Measurements from ENCODE around the gene ODF4.
"Not testable (repeated sequence)": the region's sequence is repeated elsewhere in the genome, so short reads cannot be mapped to it uniquely, and the experiment has no call there.

Gene ODF4

GRCh38 chr17:8376271-8377067 is 36.8 kb downstream of the ODF4 start, which contains the start of gene KRABD2:
KRABD2 (minus strand) TSS chr17:8376704.
- no peak for FAIRE-seq
- peak; percentile 93 for DNase-seq (ENCODE audit: insufficient read length, low spot score)
- TF ChIP-seq CTCF (IDR thresholded peaks at IDR 0.05; ENCODE audit: insufficient read depth, missing control alignments) = peak; percentile 17

GRCh38 chr17:8377422-8377821 is 37.8 kb downstream of the ODF4 start:
- DNase-seq (ENCODE audit: insufficient read length, low spot score) (no peak), FAIRE-seq (no peak)
- TF ChIP-seq CTCF (IDR thresholded peaks at IDR 0.05; ENCODE audit: insufficient read depth, missing control alignments) = no peak

GRCh38 chr17:8378117-8378516 is 38.5 kb downstream of the ODF4 start:
- not testable (repeated sequence) for DNase-seq (ENCODE audit: insufficient read length, low spot score); FAIRE-seq

GRCh38 chr17:8380049-8380448 is 40.4 kb downstream of the ODF4 start:
- no peak for FAIRE-seq
- DNase-seq (ENCODE audit: insufficient read length, low spot score) = no peak
- TF ChIP-seq CTCF (IDR thresholded peaks at IDR 0.05; ENCODE audit: insufficient read depth, missing control alignments) = no peak

GRCh38 chr17:8382052-8382879 is 42.6 kb downstream of the ODF4 start:
- DNase-seq (ENCODE audit: insufficient read length, low spot score) = no peak
- FAIRE-seq = no peak
- TF ChIP-seq CTCF (IDR thresholded peaks at IDR 0.05; ENCODE audit: insufficient read depth, missing control alignments) = no peak

- DNase-seq (ENCODE audit: insufficient read length, low spot score) (no peak), FAIRE-seq (no peak)
- no peak for TF ChIP-seq CTCF (IDR thresholded peaks at IDR 0.05; ENCODE audit: insufficient read depth, missing control alignments)
Measured at GRCh38 chr17:8382880-8383142, 43.2 kb downstream of the ODF4 start.

- DNase-seq (ENCODE audit: insufficient read length, low spot score) (peak; percentile 86), FAIRE-seq (no peak)
- peak; percentile 61 for TF ChIP-seq CTCF (IDR thresholded peaks at IDR 0.05; ENCODE audit: insufficient read depth, missing control alignments)
Measured at GRCh38 chr17:8383143-8383822, 43.6 kb downstream of the ODF4 start, which contains the start of gene RPL26. RPL26 (minus strand) TSS chr17:8383193; CDS start chr17:8382310, 883 bp downstream.
